ENCODE results near the gene GCN1. TPM values are rescaled to one million over a fixed set of nuclear protein-coding genes. Genes with fewer than 3 reads are reported as not detected.

The GCN1 gene
- total and polyA plus RNA-seq, 2 of the 8 experiments (the other 6 are each of a cell fraction or from before 2014, with no cell fraction given), result 61.4 to 133 TPM

- Histone ChIP-seq H2BK20ac (ENCODE audit: low read length) (peak overlapping the region; percentile 99), H3K9me3 (ENCODE audit: insufficient read depth in 2 of 2, low read depth in 1 of 2, low read length in 1 of 2) (no peaks in the 10 kb centered on the region), H4K8ac (ENCODE audit: extremely low read depth, insufficient read depth, low read length) (no peak overlapping the region; the same call in 1 of the 2 replicates), H2AFZ (ENCODE audit: low read length) (no peak overlapping the region), H3K4me2 (ENCODE audit: insufficient read depth in 1 of 2, low read depth in 2 of 2, low read length in 2 of 2) (peak overlapping the region; percentile 46 to 83), H3K9ac (replicated peaks in 1 of 4; ENCODE audit: extremely low read depth in 1 of 4, low read depth in 3 of 4, low read length in 3 of 4) (peak overlapping the region in 3 of 4 experiments; percentile 2 to 69 (median 61); a peak in 6 of 7 replicates), H2BK12ac (ENCODE audit: low read depth, low read length) (peak overlapping the region; percentile 98), H3K27ac (ENCODE audit: low read depth, low read length) (peak overlapping the region; percentile 96), H3K23me2 (ENCODE audit: low read depth, low read length) (no peaks in the 10 kb centered on the region; the same call in 1 of the 2 replicates), H3K79me1 (ENCODE audit: low read depth, low read length) (peaks cover 3% of the 10 kb centered on the region; the same call in 1 of the 2 replicates), H3K18ac (ENCODE audit: extremely low read depth, low read length) (peak overlapping the region; percentile 99), H4K91ac (replicated peaks; ENCODE audit: insufficient read length, low read length) (peak overlapping the region; percentile 40), H3K4me1 (replicated peaks in 1 of 4; ENCODE audit: control insufficient read depth in 3 of 4, insufficient read depth in 4 of 4, low read length in 3 of 4) (peaks cover 36 to 80% (median 45%) of the 10 kb centered on the region in 4 experiments), H3K23ac (ENCODE audit: insufficient read length) (no peak overlapping the region), H2BK5ac (ENCODE audit: low read depth, low read length) (peak overlapping the region; percentile 100), H3K4ac (replicated peaks; ENCODE audit: insufficient read length, low read depth, low read length) (peak overlapping the region; percentile 82), H4K20me1 (replicated peaks in 1 of 2; ENCODE audit: control insufficient read depth in 1 of 2, insufficient read depth in 2 of 2, low read length in 2 of 2) (peaks cover 8 to 9% of the 10 kb centered on the region in 2 experiments), H3K79me2 (ENCODE audit: control insufficient read depth in 1 of 2, insufficient read depth in 2 of 2, low read length in 2 of 2) (peaks cover 0 to 53% of the 10 kb centered on the region in 2 experiments; a peak in 2 of 4 replicates), H3K56ac (replicated peaks; ENCODE audit: insufficient read length, low read depth, low read length) (peak overlapping the region; percentile 71), H2AK5ac (ENCODE audit: low read depth, low read length) (peak overlapping the region; percentile 97), H3K4me3 (ENCODE audit: extremely low read depth in 1 of 4, insufficient read depth in 2 of 4, low read depth in 3 of 4, low read length in 4 of 4) (peak overlapping the region in 3 of 4 experiments; percentile 29 to 53 (median 30); a peak in 5 of 8 replicates), H2BK120ac (replicated peaks; ENCODE audit: low read depth, low read length) (peak overlapping the region; percentile 8), H4K5ac (ENCODE audit: insufficient read length, low read depth, low read length) (peak overlapping the region; percentile 45), H3K36me3 (ENCODE audit: control insufficient read depth in 2 of 4, insufficient read depth in 4 of 4, low read length in 3 of 4) (peaks cover 0 to 5% (median 2%) of the 10 kb centered on the region in 4 experiments; a peak in 1 of 8 replicates), H3K14ac (ENCODE audit: insufficient read length) (no peak overlapping the region), H2BK15ac (ENCODE audit: low read length) (peak overlapping the region; percentile 46; the same call in 1 of the 2 replicates), H3K27me3 (replicated peaks in 1 of 4; ENCODE audit: control insufficient read depth in 3 of 4, extremely low read depth in 1 of 4, insufficient read depth in 3 of 4, low read length in 3 of 4) (no peaks in the 10 kb centered on the region)
- DNase-seq (ENCODE audit: low read depth in 1 of 2, low spot score in 2 of 2) (no peak), FAIRE-seq (no peak)
- WGBS, 2 experiments (ENCODE audit: extremely low coverage in 1 of 2, insufficient coverage in 1 of 2, insufficient read length in 1 of 2, insufficient replicate concordance in 2 of 2, low coverage in 1 of 2, low lambda C conversion rate in 2 of 2, missing lambda C conversion rate in 1 of 2), result 66% methylated on average over 12 of the region's 12 CpGs; no CpG with 5 or more reads in 1 of the 2 experiments
- ChIA-PET POLR2A (ENCODE audit: partially characterized antibody) (interaction anchor here (0.6 to 88.3 kb wide), 19 partner anchors 10 to 299 kb away, joined by 3 to 4270 read pairs (median 4); partner anchors contain the start of genes BICDL1, COQ5, GCN1 and MSI1), CTCF (ENCODE audit: partially characterized antibody) (interaction anchor here (0.6 to 17.8 kb wide), 12 partner anchors 10 to 128 kb away, joined by 3 to 930 read pairs (median 12); partner anchors contain the start of genes PXN, RNU4-1, RNU4-2 and RPLP0)
- TF ChIP-seq MAFK (IDR thresholded peaks at IDR 0.05; ENCODE audit: low read depth, low read length), result peak; percentile 64; the same call in 1 of the 2 replicates
- no peak for TF ChIP-seq POU5F1 (IDR thresholded peaks at IDR 0.05; ENCODE audit: low read depth, low read length)
- no peak for TF ChIP-seq SIX5 (IDR thresholded peaks at IDR 0.05; ENCODE audit: low read depth, low read length)
- TF ChIP-seq JUND (IDR thresholded peaks at IDR 0.05; ENCODE audit: low read length), result no peak
- TF ChIP-seq NANOG (IDR thresholded peaks at IDR 0.05; ENCODE audit: insufficient read depth, low read depth, low read length, poor library complexity, severe bottlenecking), result no peak
- 0 out of 4 replicates have a peak, but pooled peaks of 1 of the 2 experiments have one; percentile 10 for TF ChIP-seq SIN3A (conservative IDR thresholded peaks at IDR 0.05 in 1 of 2, IDR thresholded peaks at IDR 0.05 in 1 of 2; ENCODE audit: low read depth in 1 of 2, low read length in 2 of 2)
Measured at GRCh38 chr12:120229487-120230325, 35.2 kb upstream of the GCN1 start.

All from H1 (cell line).